ENCODE results near the gene ERBB4. TPM values are rescaled to one million over a fixed set of nuclear protein-coding genes. Genes with fewer than 3 reads are reported as not detected.

The ERBB4 gene
- 0.71 TPM for polyA plus RNA-seq (2012; ENCODE audit: insufficient read depth, insufficient read length, low read depth)

DNA sequence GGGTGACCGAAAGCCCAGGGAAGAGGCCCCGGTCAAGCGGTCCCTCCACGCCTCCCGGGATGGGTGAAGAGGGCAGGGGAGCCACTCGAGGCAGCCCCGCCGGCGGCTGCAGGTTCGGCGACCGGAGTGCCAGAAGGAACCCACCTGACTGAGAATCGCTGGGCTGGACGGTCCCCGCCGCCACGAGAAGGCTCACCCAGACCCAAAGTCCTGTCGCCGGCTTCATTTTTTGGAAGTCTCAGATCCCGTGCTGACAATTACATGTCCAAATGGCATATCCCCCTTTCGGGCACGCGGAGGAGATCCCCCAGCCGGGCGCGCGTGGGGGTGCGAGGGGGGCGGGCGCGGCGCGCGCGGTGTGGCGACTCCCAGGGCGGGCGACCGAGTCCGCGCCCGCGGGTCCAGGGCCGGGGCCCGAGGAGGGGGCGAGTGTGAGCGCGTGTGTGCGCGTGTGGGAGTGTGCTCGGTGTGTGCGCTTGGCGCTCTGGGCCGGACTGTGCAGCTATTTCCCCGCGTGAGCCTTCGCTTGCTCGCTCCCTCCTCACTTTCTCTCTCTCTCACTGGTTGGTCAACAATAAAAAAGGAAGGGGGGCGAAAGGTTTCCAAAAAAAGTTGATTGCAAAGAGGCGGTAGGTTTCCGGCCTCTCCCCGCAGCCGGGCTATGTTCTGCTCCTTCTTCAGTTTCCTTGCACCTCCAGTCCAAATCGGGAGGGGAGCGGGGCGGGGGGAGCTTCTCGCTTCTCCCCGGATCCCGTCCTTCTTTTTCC, at the start of gene ERBB4:
Gene ERBB4 (minus strand): TSS at position 498 of the 767 bp plus-strand sequence. CDS start 272 bp downstream, at position 226.
- TF ChIP-seq, protein P1, sequence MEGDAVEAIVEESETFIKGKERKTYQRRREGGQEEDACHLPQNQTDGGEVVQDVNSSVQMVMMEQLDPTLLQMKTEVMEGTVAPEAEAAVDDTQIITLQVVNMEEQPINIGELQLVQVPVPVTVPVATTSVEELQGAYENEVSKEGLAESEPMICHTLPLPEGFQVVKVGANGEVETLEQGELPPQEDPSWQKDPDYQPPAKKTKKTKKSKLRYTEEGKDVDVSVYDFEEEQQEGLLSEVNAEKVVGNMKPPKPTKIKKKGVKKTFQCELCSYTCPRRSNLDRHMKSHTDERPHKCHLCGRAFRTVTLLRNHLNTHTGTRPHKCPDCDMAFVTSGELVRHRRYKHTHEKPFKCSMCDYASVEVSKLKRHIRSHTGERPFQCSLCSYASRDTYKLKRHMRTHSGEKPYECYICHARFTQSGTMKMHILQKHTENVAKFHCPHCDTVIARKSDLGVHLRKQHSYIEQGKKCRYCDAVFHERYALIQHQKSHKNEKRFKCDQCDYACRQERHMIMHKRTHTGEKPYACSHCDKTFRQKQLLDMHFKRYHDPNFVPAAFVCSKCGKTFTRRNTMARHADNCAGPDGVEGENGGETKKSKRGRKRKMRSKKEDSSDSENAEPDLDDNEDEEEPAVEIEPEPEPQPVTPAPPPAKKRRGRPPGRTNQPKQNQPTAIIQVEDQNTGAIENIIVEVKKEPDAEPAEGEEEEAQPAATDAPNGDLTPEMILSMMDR (IDR thresholded peaks at IDR 0.05; ENCODE audit: low read depth, low read length), result no peak

DNA sequence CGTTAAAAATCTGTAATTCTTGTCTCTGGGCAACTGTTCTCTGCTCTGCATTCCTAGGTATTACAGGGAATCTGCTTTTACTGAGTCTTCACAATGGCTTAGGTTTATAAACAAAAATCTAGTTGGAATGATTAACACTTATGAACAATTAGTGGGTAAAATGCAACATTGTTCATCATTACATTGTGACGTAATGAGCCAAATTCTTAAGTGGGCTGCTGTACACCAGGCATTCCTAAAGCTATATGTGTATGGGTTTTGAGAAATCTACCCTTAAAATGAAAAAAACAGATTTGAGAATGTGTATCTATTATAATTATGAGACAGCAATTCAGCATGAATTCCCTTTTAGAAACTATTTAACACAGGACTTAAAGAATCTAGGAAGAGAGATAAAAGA, 41.5 kb upstream of the ERBB4 start:
- no peaks in the 10 kb centered on the region for H3K4me1 ChIP-seq
- DNase-seq, result no peak
- no peaks in the 10 kb centered on the region for H3K9me3 ChIP-seq
- H3K27me3 ChIP-seq, result no peaks in the 10 kb centered on the region
- no peaks in the 10 kb centered on the region for H3K36me3 ChIP-seq
- TF ChIP-seq, protein P1 (IDR thresholded peaks at IDR 0.05; ENCODE audit: low read depth, low read length), result no peak
- H3K4me3 ChIP-seq (ENCODE audit: low read depth, low read length), result no peak overlapping the region

More for the DNA sequence above, at the start of gene ERBB4:
- peak; percentile 27 for DNase-seq
- Histone ChIP-seq H3K4me1 (peaks cover 6% of the 10 kb centered on the region), H3K9me3 (no peaks in the 10 kb centered on the region), H3K4me3 (ENCODE audit: low read depth, low read length) (peak within 1 kb of the TSS; percentile 86), H3K27me3 (peaks cover 23% of the 10 kb centered on the region), H3K36me3 (no peaks in the 10 kb centered on the region)

DNA sequence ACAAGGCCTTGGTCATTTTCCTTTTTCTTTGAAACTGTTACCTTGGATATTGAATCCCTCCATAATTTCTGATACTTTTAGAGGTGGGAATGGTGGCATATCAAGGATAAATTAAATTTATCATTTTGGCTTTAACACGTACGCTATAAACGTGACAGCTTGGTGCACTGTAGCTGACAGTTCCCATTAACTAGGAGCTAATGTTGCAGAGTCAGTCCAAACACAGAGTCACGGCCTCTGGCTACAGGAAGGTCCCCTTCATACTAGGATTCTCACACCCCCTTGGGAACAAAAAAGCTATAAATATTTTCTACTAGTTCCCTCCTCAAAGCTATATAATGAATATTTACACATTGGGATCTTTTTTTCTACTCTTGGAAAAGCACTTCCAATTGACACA, 17.7 kb upstream of the ERBB4 start:
- no peaks in the 10 kb centered on the region for H3K9me3 ChIP-seq
- H3K4me1 ChIP-seq, result no peaks in the 10 kb centered on the region
- H3K36me3 ChIP-seq, result no peaks in the 10 kb centered on the region
- H3K4me3 ChIP-seq (ENCODE audit: low read depth, low read length), result no peak overlapping the region
- no peak for DNase-seq
- TF ChIP-seq, protein P1 (IDR thresholded peaks at IDR 0.05; ENCODE audit: low read depth, low read length), result no peak
- H3K27me3 ChIP-seq, result no peaks in the 10 kb centered on the region

DNA sequence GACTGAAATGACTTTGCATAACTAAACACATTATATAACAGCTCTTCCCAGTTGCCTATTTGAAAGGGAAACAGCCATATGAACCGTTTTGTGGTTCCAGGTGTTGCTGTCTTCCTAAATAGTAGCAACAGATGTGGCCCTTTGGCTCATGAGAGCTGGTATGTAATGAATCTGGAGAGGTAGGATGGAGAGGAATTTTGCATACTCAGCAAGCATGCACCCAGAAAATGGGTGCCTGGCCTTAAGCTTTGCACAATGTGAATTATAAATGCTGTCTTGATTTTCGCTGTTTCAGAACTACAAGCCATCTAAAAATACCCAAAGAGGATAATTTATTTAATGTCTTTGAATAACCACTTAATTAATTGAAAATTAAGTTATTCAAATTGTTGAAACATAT, 15.6 kb upstream of the ERBB4 start:
- TF ChIP-seq, protein P1 (IDR thresholded peaks at IDR 0.05; ENCODE audit: low read depth, low read length), result no peak
- no peaks in the 10 kb centered on the region for H3K27me3 ChIP-seq
- no peak overlapping the region for H3K4me3 ChIP-seq (ENCODE audit: low read depth, low read length)
- no peak for DNase-seq
- H3K36me3 ChIP-seq, result no peaks in the 10 kb centered on the region
- no peaks in the 10 kb centered on the region for H3K9me3 ChIP-seq
- no peaks in the 10 kb centered on the region for H3K4me1 ChIP-seq

DNA sequence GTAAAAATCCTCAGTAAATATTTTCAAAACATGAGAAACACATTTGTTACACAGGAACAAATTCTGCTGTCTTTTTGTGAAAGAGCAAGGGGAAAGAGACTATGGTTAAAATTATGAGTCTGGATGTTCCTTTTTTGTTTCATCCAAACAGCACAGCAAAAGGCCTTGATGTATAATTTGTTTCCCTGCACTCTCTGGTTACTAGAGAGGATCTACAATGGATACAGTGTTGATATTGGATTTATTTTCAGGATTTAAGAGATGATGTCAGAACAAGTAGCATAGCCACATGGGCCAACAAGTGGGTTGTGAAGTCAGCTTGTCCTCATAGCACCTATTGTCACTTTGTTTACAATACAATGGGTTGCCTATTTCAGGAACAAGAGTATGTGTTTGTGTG, 11.3 kb upstream of the ERBB4 start:
- DNase-seq, result no peak
- H3K36me3 ChIP-seq, result no peaks in the 10 kb centered on the region
- H3K4me1 ChIP-seq, result peaks cover 10% of the 10 kb centered on the region
- H3K9me3 ChIP-seq, result no peaks in the 10 kb centered on the region
- TF ChIP-seq, protein P1 (IDR thresholded peaks at IDR 0.05; ENCODE audit: low read depth, low read length), result no peak
- no peaks in the 10 kb centered on the region for H3K27me3 ChIP-seq
- no peak overlapping the region for H3K4me3 ChIP-seq (ENCODE audit: low read depth, low read length)

DNA sequence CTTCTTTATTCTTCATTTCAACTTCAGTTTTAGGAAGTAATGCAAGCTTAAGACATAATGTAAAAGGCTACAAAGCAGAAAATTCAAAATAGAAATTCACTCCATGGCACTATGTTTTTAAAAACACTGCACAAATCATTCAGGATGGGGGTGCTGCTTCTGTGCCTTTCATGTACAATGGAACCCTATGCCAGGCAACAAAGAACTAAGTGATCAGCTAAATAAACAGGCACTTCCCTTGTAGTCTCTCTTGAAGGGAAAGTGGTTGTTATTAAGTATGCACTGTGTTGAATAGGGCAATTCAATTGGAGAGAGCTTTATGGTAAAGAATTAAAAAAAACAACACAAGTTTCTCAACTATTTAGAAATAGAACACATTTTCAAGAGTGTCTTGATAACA, 10.9 kb upstream of the ERBB4 start:
- TF ChIP-seq, protein P1 (IDR thresholded peaks at IDR 0.05; ENCODE audit: low read depth, low read length), result no peak
- no peak for DNase-seq
- no peak overlapping the region for H3K4me3 ChIP-seq (ENCODE audit: low read depth, low read length)
- no peaks in the 10 kb centered on the region for H3K27me3 ChIP-seq
- no peaks in the 10 kb centered on the region for H3K36me3 ChIP-seq
- H3K9me3 ChIP-seq, result no peaks in the 10 kb centered on the region
- peaks cover 10% of the 10 kb centered on the region for H3K4me1 ChIP-seq
